ENCODE measurements around the gene S100A2.
A peak's percentile ranks its signal among the peaks of the same experiment; 100 is the strongest.
"Not testable (repeated sequence)": the region's sequence is repeated elsewhere in the genome, so short reads cannot be mapped to it uniquely, and the experiment has no call there.

The S100A2 gene

DNA sequence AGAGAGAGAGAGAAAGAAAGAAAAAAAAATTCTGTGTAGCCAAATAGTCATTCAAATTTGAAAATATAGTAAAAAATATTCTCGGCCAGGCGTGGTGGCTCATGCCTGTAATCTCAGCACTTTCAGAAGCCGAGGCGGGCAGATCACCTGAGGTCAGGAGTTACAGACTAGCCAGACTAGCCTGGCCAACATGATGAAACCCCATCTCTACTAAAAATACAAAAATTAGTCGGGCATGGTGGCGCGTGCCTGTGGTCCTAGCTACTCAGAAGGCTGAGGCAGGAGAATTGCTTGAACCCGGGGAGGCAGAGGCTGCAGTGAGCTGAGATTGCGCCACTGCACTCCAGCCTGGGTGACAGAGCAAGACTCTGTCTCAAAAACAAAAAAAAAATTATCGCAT lies 22.4 kb upstream of the S100A2 start:
- DNase-seq = not testable (repeated sequence)

DNA sequence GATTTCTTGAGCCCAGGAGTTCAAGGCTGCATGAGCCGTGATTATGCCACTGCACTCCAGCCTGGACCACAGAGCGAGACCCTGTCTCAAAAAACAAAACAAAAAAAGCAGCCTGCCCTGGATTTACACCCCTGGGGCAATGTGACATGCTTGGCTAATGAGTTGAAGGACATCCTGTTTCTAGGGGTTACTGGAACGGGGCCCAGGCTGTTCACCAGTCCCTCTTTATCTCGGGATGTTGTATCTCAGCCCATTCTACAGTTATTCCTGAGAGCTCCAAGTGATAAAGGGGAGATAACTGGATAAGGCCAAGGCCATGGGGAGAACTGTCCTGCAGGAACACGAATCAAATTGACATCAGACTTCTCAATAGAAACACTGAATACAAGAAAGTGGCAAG lies 21.7 kb upstream of the S100A2 start:
- no peak for DNase-seq

DNA sequence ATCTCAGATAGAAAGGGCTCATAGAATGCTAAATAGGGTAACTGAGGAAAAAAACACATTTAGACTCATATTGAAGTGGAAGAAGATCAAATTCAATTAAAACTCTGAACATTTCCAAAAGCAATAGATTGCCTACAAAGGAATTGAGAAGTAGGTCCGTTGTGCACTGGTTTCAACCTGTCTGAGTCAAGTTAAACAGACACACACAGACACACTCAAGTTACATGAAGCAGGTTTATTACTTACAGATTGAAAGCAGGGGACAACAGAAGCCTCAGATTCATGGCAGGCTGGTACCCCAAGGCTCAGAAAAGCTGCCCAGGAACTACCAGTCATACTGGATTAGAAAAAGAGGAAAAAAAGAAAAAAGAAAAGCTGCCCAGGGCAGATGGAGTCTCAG lies 20.7 kb upstream of the S100A2 start:
- no peak for DNase-seq

DNA sequence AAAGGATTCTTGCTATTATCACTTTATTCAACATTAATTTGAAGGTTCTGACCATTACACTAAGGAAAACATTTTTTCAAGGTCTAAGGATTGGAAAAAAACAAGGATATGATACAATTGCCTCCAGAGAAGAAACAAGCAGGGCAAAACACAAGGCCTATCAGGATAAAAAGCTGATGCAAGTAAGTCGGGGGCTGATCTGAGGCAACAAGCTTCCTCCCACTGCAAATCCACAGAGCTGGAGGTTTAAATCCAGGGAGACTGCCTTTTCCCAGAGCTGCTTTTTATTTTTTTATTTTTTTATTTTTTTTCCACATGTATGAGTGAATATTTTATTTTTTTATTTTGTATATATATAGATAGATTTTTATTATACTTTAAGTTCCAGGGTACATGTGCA lies 19.4 kb upstream of the S100A2 start:
- DNase-seq = no peak

DNA sequence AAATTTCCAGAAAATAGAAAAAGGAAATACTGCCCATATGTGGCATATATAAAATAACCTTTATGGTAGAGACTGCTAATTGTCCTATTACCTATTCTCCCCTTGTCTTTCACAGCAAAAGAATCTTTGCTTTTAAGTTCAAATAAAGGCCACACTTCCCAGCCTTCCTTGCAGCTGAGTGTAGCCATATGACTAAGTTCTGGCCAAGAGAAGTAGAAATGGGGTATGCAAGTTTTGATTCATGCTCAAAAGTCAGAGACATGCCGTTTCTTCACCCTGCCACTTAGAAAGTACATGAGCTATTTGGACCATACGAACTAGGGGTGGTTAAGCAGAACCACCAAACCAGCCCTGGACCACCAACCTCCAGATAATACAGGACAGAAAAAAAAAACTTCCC lies 18.3 kb upstream of the S100A2 start:
- no peak for DNase-seq

DNA sequence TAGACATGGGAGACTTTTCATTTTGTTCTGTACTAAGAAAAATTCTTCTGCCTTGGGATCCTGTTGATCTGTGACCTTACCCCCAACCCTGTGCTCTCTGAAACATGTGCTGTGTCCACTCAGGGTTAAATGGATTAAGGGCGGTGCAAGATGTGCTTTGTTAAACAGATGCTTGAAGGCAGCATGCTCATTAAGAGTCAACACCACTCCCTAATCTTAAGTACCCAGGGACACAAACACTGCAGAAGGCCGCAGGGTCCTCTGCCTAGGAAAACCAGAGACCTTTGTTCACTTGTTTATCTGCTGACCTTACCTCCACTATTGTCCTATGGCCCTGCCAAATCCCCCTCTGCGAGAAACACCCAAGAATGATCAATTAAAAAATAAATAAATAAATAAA lies 17.9 kb upstream of the S100A2 start:
- not testable (repeated sequence) for DNase-seq

DNA sequence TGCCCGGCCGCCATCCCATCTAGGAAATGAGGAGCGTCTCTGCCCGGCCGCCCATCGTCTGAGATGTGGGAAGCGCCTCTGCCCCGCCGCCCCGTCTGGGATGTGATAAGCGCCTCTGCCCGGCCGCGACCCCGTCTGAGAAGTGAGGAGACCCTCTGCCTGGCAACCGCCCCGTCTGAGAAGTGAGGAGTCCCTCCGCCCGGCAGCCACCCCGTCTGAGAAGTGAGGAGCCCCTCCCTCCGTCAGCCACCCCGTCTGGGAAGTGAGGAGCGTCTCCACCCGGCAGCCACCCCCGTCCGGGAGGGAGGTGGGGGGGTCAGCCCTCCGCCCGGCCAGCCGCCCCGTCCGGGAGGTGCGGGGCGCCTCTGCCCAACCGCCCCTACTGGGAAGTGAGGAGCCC lies 17.2 kb upstream of the S100A2 start:
- DNase-seq = not testable (repeated sequence)

DNA sequence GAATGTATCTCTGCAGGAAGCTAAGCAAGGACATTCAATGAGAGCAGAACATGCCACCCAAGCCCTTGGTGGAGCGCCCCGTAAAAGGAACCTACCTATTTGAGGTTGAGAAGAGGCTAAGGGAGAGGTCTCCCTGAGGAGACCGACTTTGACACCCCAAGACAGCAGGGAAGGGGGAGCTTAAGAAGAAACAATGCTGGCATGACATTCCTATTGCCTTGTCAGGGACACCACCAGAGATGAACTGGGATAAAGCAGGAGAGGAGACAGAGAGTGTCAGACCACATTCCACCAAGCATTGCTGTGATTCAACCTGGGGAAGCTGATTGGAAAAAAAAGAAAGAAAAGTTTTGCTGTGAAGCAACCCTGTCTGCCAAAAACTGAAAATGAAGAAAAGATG lies 13.3 kb upstream of the S100A2 start:
- no peak for DNase-seq

DNA sequence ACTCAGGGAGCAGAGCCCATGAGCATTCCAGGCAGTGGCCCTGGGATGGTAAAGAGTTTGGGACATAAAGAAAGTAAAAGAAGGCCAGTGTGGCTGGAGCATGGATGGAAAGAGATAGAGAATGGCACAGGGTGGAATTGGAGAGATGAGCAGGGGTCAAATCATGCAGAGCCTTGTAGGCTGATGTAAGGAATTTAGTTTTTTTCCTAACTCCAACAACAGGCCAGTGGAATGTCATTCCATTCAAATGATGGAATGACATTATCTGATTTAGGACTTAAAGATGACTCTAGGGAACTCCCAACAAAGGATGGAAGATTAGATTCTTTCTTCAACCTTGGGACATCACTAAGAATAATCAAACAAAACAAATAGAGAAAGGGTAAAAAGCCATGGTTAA lies 12.8 kb upstream of the S100A2 start:
- DNase-seq = no peak

DNA sequence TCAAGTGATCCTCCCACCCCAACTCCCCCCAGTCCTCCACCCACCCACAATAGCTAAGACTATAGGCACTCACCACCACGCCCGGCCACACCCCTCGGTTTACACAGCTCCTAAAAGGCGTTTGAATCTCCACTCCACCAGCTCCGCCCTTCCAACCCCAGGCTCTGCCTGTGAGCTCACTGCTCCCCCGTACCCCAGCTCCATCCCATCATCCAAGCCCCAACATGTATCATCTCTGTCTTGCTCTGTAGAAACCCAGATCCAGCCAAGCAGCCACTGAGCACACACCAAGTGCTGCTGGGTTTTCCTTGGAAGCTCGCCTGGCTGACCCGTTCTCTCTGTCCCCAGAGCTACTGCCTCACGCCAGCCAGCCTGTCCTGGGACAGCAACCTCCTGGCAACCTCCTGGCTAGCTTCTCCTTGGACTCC lies 12.0 kb upstream of the S100A2 start:
- peak; percentile 32 for DNase-seq

DNA sequence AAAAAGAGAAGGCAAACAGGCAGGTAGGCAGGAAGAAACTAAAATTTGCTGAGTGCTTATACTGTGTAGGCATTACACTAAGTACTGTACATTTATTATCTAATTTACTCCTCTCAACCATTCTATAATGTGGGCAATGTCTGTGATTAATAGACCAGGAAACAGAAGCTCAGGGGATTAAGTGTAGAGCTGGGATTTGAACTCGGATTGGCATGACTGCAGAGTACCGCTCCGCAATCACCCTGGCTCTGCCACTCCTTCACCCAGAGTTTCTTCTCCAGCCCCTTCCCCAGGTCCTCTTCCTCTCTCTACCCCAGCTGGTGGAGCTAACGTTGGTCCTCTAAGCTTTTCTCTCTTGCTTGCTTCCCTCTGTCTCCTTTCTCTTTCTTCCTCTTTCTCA lies 11.5 kb upstream of the S100A2 start:
- no peak for DNase-seq

DNA sequence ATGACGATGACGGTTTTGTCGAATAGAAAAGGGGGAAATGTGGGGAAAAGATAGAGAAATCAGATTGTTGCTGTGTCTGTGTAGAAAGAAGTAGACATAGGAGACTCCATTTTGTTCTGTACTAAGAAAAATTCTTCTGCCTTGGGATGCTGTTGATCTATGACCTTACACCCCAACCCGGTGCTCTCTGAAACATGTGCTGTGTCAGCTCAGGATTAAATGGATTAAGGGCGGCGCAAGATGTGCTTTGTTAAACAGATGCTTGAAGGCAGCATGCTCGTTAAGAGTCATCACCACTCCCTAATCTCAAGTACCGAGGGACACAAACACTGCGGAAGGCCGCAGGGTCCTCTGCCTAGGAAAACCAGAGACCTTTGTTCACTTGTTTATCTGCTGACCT lies 9.9 kb upstream of the S100A2 start:
- DNase-seq = not testable (repeated sequence)

DNA sequence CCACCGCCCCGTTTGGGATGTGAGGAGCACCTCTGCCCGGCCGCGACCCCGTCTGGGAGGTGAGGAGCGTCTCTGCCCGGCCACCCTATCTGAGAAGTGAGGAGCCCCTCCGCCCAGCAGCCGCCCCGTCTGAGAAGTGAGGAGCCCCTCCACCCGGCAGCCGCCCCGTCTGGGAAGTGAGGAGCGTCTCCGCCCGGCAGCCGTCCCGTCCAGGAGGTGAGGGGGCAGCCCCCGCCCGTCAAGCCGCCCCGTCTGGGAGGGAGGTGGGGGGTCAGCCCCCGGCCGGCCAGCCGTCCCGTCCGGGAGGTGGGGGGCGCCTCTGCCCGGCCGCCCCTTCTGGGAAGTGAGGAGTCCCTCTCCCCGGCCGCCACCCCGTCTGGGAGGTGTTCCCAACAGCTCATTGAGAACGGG lies 9.4 kb upstream of the S100A2 start:
- DNase-seq = not testable (repeated sequence)

DNA sequence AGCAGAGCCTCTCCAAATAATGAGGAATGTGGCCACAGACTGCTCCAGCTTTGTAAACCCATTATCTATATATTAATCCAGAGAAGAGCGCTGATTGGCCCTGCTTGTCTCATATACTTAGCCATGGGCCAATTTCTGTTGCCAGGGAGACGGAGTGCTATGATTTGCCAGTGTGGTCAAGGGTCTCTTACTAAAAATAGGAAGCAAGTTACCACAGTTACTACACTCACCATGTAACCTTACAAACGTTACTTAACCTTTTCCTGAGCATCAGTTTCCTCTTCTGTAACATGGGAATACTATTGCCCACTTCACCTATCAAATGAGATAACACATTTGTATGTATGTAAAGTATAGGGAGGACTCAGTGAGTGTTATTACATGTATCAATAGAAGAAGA lies 7.7 kb upstream of the S100A2 start:
- DNase-seq = no peak

DNA sequence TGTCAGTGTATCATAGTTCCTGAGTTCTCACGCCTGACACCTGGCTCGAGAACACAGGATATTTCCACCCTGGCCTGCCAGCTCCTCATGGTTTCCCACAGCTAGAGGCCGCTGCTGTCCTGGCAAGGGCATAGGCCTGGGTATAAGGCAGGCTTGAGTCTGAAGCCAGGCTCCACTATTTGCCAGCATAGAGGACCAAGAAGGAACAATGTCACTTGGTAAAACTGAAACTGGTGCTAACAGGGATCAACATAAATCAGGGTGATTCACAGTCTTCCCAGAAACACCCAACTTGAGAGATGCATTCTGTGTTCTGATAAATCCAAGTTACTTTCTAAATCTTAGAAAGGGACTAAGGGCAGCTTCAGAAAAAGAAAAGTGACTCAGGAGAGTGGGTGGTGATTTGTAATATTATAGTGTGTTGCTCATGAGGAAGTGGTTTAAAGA lies 6.9 kb upstream of the S100A2 start:
- DNase-seq = peak; percentile 83

DNA sequence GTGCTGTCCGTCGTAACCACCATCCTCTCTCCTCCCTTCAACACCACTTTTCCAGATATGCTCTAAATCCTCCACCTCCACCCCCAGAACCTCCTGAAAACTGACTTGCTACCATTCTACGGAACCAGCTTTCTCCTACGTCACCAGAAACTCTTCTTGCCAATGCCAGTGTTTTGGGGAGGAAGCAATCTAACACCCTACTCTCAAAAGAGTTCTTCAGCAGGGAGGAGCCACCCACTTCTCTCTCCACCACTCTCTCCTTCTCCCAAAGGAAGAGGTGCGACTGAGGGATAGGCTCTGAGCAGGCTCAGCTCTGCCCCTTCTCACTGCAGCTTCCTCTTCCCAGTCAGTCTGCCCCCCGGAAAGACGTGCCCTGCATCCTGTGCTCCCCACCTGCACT lies 6.1 kb upstream of the S100A2 start:
- DNase-seq = no peak

DNA sequence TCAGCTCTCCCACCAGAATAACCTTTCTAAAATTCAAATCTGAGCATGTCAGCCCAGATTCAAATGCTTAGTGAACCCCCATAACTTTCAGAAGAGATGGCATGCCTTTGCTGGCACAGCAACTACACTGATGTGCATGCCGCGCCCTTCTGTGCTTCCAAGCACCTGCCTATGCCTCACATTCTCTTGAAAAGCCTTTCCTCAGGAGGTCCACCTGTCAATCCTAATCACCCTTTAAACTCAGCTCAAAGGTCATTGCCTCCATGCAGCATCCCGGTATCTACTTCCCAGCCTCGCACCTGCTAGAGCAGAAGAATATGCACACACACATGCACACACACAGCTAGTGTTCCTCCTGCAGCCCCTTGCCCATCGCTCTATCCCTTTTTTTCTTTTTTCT lies 5.2 kb upstream of the S100A2 start:
- no peak for DNase-seq

DNA sequence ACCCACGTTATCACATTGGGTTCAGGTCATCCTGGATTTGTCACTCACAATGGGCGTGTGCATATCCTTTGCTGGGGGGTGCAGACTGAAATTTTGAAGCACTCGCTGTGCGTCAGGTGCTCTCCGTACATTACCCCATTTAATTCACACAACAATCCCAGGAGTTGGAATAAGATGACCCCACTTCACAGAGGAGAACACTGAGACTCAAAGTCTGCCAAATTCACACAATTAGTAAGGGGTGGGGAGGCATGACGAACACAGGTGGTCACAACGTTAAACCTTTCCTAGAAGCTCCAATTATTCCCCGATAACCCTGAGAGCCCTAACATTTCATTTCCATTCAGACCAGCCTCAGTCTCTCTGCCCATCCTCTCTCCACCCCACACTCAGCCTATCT lies 3.8 kb upstream of the S100A2 start:
- no peak for DNase-seq

DNA sequence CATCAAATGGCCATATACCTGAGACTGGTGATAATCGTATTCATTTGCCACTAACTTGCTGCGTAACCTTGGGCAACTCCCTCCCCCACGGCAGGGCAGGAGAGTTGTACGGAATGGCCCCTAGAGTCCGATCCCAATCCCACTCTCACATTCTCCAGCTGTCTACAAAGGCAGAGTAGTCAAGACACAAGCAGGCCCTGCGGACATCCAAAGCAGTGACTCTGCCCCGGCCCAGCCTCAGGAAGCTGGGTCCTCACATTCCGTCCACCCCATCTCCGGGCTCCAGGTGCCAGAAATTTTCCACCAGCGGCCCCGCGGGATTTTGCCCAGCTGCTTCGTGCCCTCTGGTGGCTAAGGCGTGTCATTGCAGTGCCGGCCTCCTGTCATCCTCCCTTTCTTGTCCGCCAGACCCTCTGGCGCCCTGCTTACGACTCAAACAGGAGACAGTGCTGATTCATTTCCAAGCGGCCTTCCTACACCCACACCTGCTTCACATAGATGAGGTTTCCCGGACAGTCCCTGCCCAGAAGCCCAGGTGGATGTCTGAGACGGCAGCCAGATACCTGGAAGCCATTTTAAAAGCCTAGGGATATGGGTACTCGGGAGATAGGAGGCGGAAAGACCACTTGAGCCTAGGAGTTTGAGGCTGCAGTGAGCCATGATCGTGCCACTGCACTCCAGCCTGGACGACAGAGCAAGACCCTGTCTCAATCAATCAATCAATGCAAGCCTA lies 2.9 kb upstream of the S100A2 start:
- DNase-seq = peak; percentile 89

DNA sequence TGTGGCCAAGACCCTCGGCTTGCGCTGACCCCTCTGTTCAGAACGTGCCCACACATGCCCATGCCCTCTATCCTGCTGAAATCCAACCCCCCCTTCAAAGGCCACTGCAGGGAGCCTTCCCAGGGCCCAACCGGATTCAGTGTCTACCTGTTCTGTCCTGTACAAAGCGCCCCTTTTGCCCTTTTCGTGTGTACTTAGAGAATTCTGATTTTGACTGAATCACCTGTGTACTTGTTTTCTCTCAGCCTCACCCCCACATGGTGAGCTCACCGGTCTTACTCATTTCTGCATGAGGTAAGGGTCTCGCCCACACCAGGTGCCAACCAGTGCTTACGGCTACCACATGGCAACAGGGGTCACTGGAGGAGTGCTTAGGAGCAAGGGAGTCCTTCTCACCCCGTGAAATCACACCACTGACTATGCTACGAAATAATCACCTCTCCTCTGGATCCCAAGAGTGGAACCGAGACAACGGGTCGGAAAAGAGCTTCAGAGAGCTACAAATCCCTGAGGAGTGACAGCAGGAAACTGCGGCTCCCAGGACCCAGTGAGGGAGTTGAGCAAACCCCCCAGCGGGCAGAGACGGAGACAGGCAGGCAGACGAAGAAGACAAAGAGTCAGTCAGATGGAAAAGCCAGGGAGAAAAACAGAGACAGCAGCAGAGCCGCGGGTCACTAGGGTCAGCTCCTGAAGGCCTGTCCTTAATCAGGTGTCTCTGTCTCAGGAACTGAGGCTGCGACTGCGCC lies 2.1 kb upstream of the S100A2 start:
- no peak for DNase-seq

DNA sequence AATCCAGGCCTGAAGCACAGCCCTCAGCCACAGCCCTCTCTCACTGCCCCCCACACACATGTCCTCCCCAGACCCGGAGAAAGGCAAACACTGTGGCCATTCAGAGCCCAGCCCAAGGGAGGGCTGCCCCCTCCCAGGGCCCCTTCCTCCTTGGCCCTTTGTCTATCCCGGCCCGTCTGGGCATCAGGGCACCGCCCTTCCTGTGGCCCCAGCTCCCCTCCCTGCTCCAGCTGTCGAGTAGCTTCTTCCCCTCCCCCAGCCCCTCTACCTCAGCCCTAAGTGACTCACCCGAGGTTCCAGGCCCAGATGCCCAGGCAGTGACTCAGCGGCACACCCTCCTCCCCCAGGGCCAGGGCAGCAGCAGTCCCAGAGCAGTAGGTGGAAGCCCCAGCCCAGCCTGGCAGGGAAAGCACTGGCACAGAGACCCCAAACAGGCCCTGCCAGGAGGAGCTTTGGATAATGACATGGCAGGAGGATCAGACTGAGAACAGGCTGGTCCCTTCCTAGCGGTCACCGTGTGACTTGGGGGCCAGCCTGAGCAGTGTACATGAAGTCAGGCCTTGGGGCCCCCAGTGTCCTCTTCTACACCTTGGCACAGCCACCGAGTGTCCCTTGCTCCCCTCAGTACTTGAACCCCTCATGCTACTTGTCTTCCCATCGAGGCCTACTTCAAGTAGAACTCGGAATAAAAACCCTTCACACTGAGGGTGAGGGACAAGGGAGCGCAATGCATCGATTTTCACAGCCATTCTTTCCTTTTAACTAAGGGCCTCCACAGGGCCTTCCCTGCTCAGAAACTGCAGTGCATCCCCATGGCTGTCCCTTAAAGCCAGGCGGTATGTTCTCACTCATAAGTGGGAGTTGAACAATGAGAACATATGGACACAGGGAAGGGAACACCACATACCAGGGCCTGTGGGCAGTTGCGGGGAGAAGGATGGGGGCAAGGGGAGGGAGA lies 1.0 kb upstream of the S100A2 start:
- DNase-seq = peak; percentile 97

DNA sequence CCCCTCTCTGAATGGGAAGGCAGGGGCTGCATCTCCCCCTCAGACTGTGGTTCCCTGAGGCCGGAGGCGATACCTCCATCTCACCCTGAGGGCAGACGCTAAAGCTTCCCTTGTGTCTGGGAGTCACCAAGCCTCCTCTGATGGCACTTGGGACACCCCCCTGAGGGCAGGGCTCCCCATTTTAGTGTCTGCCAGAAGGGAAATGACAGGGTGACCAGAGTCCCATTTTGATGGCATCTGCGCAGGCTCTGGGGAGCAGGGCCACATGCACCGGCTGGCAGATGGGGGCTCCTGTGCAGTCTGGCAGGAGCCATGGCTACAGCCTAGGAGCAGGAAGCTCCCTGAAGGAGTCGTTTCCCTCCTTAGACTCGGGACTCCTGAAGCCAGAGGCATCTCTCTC lies 1.7 kb downstream of the S100A2 start:
- DNase-seq = no peak

DNA sequence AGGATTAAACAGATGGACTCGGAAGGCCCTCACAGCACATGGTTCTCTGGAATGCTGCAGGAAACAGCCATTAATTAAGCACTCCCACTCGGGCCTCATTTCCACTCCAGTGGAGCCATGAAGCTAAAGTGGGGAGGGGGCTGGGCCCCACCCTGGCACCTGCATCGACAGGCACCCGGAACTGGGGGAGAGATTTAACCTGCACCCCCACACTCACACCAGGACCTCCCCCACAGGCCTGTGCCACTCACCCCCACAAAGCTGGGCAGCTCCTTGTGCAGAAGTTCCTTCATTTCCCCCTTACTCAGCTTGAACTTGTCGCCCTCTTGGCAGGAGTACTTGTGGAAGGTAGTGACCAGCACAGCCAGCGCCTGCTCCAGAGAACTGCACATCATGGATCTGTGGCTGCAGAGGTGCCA lies 2.2 kb downstream of the S100A2 start:
- no peak for DNase-seq
